Measurements from ENCODE around the gene RBM20. TPM values are rescaled to one million over a fixed set of nuclear protein-coding genes. Genes with fewer than 3 reads are reported as not detected.

The RBM20 gene
- total and polyA plus RNA-seq, 2 experiments from 2014 or later = not detected

DNA sequence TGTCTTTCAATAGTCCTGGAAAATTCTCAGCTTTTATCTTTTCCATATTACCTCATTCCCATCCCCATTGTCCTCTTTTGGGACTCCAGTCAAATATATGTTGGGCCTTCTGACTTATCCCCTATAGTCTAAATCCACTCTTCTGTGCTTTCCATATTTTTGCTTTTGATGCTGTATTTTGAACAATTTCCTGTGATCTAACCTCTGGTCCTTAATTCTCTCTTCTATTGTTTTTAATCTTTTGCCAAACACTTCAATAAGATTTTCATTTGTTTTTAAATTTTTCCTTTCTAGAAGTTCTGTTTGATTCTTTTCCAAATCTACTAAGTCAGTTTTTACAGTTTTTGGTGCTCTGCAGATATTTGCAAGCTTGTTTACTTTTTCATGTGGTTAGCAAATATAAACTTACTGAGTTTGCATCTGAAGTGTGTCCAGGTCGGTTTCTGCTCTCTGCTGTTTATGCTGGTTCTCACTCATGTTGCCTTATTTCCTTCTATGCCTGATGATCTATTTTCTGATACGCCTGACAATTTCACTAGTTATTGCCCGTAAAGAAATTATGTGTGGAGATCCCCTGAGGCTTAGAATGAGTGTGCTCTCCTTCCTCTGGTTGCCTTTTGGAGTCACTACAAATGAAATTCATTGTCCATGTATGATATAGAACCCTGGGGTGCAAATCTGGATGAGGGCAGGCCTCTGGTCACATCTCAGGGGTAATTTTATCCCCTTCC, 110.4 kb downstream of the RBM20 start:
- H3K9me3 ChIP-seq (ENCODE audit: low read depth) = no peaks in the 10 kb centered on the region
- H3F3A ChIP-seq (ENCODE audit: insufficient read depth) = no peaks in the 10 kb centered on the region
- no peak for TF ChIP-seq EZH2 (IDR thresholded peaks at IDR 0.05; ENCODE audit: insufficient read depth, poor library complexity, severe bottlenecking)
- no peak for TF ChIP-seq EZH2phosphoT487 (IDR thresholded peaks at IDR 0.05; ENCODE audit: insufficient read depth, low read depth)
- H3K27ac ChIP-seq = no peak overlapping the region
- no peaks in the 10 kb centered on the region for H3K36me3 ChIP-seq (ENCODE audit: low read depth)
- no peak overlapping the region for H2AFZ ChIP-seq
- no peaks in the 10 kb centered on the region; the same call in 1 of the 2 replicates for H4K20me1 ChIP-seq (ENCODE audit: insufficient read depth)
- no peak overlapping the region for H3K4me3 ChIP-seq
- WGBS, 2 experiments (ENCODE audit: low coverage in 1 of 2, low lambda C conversion rate in 2 of 2, missing lambda C conversion rate in 2 of 2) = 89 to 90% methylated on average over 3 of the region's 3 CpGs
- in situ Hi-C loops (cut with MboI) = loop anchor here (25.0 kb wide), 1 partner anchor 1383 kb away; no protein-coding TSS in a partner anchor
- no peaks in the 10 kb centered on the region for H3K9me2 ChIP-seq (ENCODE audit: insufficient read depth)
- no peak for DNase-seq
- H3K27me3 ChIP-seq (replicated peaks; ENCODE audit: insufficient read depth) = no peaks in the 10 kb centered on the region; the same call in 1 of the 2 replicates
- H3K4me2 ChIP-seq (ENCODE audit: unreplicated experiment) = no peak overlapping the region
- no peak overlapping the region for H3K9ac ChIP-seq
- H3K4me1 ChIP-seq (ENCODE audit: insufficient read depth) = peaks cover 7% of the 10 kb centered on the region; the same call in 1 of the 2 replicates
- no peaks in the 10 kb centered on the region for H3K79me2 ChIP-seq (ENCODE audit: insufficient read depth)

DNA sequence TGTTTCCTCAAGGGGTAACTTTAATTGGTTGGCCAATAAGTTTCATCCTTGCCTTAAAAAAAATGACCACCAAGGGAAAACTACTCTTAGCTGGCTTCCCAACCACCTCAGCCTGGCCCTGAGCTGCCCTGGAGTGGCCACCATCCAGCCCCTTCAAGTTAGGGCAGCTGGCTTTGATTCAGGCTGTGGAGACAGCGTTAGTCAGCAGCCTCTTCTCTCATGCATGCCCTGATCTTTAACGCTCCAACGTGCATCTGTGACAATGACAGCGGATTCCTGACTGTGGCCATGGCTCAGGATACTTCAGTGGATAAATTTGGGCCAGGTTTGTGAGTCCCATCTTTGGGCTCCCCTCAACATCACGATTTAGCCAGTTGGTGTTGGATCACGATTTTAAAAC, 111.6 kb downstream of the RBM20 start:
- Histone ChIP-seq H3K27me3 (replicated peaks; ENCODE audit: insufficient read depth) (no peaks in the 10 kb centered on the region; the same call in 1 of the 2 replicates), H3K9ac (no peak overlapping the region), H3K4me1 (ENCODE audit: insufficient read depth) (peaks cover 7% of the 10 kb centered on the region; the same call in 1 of the 2 replicates), H3F3A (ENCODE audit: insufficient read depth) (no peaks in the 10 kb centered on the region), H3K79me2 (ENCODE audit: insufficient read depth) (no peaks in the 10 kb centered on the region), H3K9me2 (ENCODE audit: insufficient read depth) (no peaks in the 10 kb centered on the region), H3K27ac (no peak overlapping the region), H3K4me3 (no peak overlapping the region), H2AFZ (no peak overlapping the region), H4K20me1 (ENCODE audit: insufficient read depth) (no peaks in the 10 kb centered on the region; the same call in 1 of the 2 replicates), H3K9me3 (ENCODE audit: low read depth) (no peaks in the 10 kb centered on the region), H3K4me2 (ENCODE audit: unreplicated experiment) (no peak overlapping the region), H3K36me3 (ENCODE audit: low read depth) (no peaks in the 10 kb centered on the region)
- in situ Hi-C loops (cut with MboI) = loop anchor here (25.0 kb wide), 1 partner anchor 1382 kb away; no protein-coding TSS in a partner anchor
- peak; percentile 57 for DNase-seq
- TF ChIP-seq EZH2 (IDR thresholded peaks at IDR 0.05; ENCODE audit: insufficient read depth, poor library complexity, severe bottlenecking) (no peak), EZH2phosphoT487 (IDR thresholded peaks at IDR 0.05; ENCODE audit: insufficient read depth, low read depth) (no peak)
- WGBS, 2 experiments (ENCODE audit: low coverage in 1 of 2, low lambda C conversion rate in 2 of 2, missing lambda C conversion rate in 2 of 2) = 35 to 42% methylated on average over 6 of the region's 6 CpGs

DNA sequence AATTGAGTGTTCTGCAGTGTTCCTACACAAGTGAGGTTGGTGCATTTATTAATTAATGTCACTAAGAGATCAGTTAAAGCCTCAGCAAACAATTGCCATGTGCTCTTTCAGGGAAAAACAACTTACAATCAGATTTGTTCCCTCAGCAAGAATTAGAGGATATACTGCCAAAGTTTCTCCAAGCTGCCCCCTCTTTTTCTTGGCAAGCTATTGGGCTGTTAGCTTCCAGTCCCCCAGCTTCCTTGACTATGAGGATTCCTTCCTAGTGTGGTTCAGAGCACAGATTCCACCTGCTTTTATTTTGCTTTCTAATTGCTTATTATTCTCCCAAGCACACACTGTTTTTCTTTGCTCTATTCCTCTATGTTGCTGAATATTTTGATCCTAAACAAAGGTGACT, 112.7 kb downstream of the RBM20 start:
- peaks cover 7% of the 10 kb centered on the region; the same call in 1 of the 2 replicates for H3K4me1 ChIP-seq (ENCODE audit: insufficient read depth)
- no peak for DNase-seq
- H4K20me1 ChIP-seq (ENCODE audit: insufficient read depth) = no peaks in the 10 kb centered on the region; the same call in 1 of the 2 replicates
- in situ Hi-C loops (cut with MboI) = loop anchor here (25.0 kb wide), 1 partner anchor 1380 kb away; no protein-coding TSS in a partner anchor
- H3F3A ChIP-seq (ENCODE audit: insufficient read depth) = no peaks in the 10 kb centered on the region
- H3K79me2 ChIP-seq (ENCODE audit: insufficient read depth) = no peaks in the 10 kb centered on the region
- H3K9me3 ChIP-seq (ENCODE audit: low read depth) = no peaks in the 10 kb centered on the region
- no peak overlapping the region for H3K27ac ChIP-seq
- no peaks in the 10 kb centered on the region for H3K36me3 ChIP-seq (ENCODE audit: low read depth)
- H3K9me2 ChIP-seq (ENCODE audit: insufficient read depth) = no peaks in the 10 kb centered on the region
- H2AFZ ChIP-seq = no peak overlapping the region
- no peak overlapping the region for H3K4me3 ChIP-seq
- no peak overlapping the region for H3K9ac ChIP-seq
- H3K4me2 ChIP-seq (ENCODE audit: unreplicated experiment) = no peak overlapping the region
- TF ChIP-seq EZH2phosphoT487 (IDR thresholded peaks at IDR 0.05; ENCODE audit: insufficient read depth, low read depth) (no peak), EZH2 (IDR thresholded peaks at IDR 0.05; ENCODE audit: insufficient read depth, poor library complexity, severe bottlenecking) (no peak)
- peaks cover 2% of the 10 kb centered on the region; the same call in 1 of the 2 replicates for H3K27me3 ChIP-seq (replicated peaks; ENCODE audit: insufficient read depth)

DNA sequence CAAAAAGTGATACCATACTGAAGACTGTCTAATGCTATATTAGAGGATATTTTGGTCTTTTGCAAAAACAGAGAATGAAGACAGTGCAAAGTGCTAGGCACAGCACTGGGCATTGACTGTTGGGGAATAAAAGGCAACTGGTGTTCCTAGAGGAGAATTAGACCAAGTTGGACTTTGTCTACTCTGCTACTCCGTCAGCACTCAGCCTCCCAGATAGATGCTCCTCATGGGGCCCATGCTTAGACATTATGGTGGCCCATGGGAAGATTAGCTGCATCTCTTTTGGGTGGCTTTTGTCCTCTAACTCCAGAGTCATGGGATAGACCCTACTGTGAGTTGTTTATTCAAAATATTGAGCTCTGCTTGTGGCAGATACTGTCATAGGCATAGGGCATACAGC, 113.5 kb downstream of the RBM20 start:
- H3K4me1 ChIP-seq (ENCODE audit: insufficient read depth) = peaks cover 7% of the 10 kb centered on the region; the same call in 1 of the 2 replicates
- H3K9ac ChIP-seq = no peak overlapping the region
- no peaks in the 10 kb centered on the region for H3K9me2 ChIP-seq (ENCODE audit: insufficient read depth)
- H3F3A ChIP-seq (ENCODE audit: insufficient read depth) = no peaks in the 10 kb centered on the region
- H3K36me3 ChIP-seq (ENCODE audit: low read depth) = no peaks in the 10 kb centered on the region
- H3K27ac ChIP-seq = no peak overlapping the region
- no peak overlapping the region for H3K4me2 ChIP-seq (ENCODE audit: unreplicated experiment)
- H3K9me3 ChIP-seq (ENCODE audit: low read depth) = no peaks in the 10 kb centered on the region
- H3K4me3 ChIP-seq = no peak overlapping the region
- in situ Hi-C loops (cut with MboI) = loop anchor here (25.0 kb wide), 1 partner anchor 1380 kb away; no protein-coding TSS in a partner anchor
- H3K79me2 ChIP-seq (ENCODE audit: insufficient read depth) = no peaks in the 10 kb centered on the region
- H2AFZ ChIP-seq = no peak overlapping the region
- TF ChIP-seq EZH2phosphoT487 (IDR thresholded peaks at IDR 0.05; ENCODE audit: insufficient read depth, low read depth) (no peak), EZH2 (IDR thresholded peaks at IDR 0.05; ENCODE audit: insufficient read depth, poor library complexity, severe bottlenecking) (no peak)
- H4K20me1 ChIP-seq (ENCODE audit: insufficient read depth) = no peaks in the 10 kb centered on the region; the same call in 1 of the 2 replicates
- H3K27me3 ChIP-seq (replicated peaks; ENCODE audit: insufficient read depth) = peaks cover 9% of the 10 kb centered on the region
- WGBS, 2 experiments (ENCODE audit: low coverage in 1 of 2, low lambda C conversion rate in 2 of 2, missing lambda C conversion rate in 2 of 2) = 72 to 86% methylated on average over 1 of the region's 1 CpG
- DNase-seq = no peak
